Measurements from ENCODE around the gene ISX. TPM values are rescaled to one million over a fixed set of nuclear protein-coding genes. Genes with fewer than 3 reads are reported as not detected.

ISX gene
- total RNA-seq, 1 experiment from 2014 or later, result not detected

DNA sequence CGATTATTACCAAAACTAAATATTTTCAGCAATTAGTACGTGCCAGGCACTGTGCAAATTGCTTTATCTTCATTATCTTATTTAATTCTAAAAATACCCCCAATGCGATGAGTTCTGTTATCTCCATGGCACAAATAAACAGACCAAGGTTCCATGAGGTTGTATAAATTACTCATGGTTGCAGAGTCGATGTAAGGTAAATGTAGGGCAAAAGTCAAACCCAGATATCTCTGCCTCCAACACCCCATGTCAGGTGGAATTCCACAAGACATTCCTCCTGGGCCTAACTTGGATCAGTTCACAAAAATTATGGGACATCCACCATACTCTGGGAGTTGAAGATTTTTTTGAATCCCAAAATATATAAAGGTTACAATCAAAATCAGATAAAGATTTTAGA, 43.7 kb downstream of the ISX start:
- H3K27ac ChIP-seq (ENCODE audit: low read length), result no peak overlapping the region
- ChIA-PET CTCF (no interaction called here), POLR2A (no interaction called here)
- no peaks in the 10 kb centered on the region for H3K36me3 ChIP-seq (ENCODE audit: control insufficient read depth, insufficient read depth, low read length)
- in situ Hi-C loops (cut with HindIII; ENCODE audit: low pct_unique_long_range_greater_than_20kb, low sequenced_read_pairs), result no loop called here
- no peaks in the 10 kb centered on the region for H3K4me1 ChIP-seq (ENCODE audit: control insufficient read depth, insufficient read depth, low read length)
- no peaks in the 10 kb centered on the region for H3K27me3 ChIP-seq (ENCODE audit: control insufficient read depth, insufficient read depth, low read length)
- BruUV-seq (replicated peaks), result no TSS peak
- no peak for DNase-seq (ENCODE audit: low read depth, low spot score)
- intact Hi-C loops (cut with micrococcal nuclease; ENCODE audit: unreplicated experiment), result no loop called here
- no peak for TF ChIP-seq POLR2AphosphoS5 (IDR thresholded peaks at IDR 0.05; ENCODE audit: low read depth, low read length)
- TF ChIP-seq TCF7L2 (IDR thresholded peaks at IDR 0.05; ENCODE audit: low read depth, low read length), result no peak
- TF ChIP-seq CTCF (IDR thresholded peaks at IDR 0.05), result no peak
- H3K4me3 ChIP-seq (ENCODE audit: low read depth in 2 of 2, low read length in 2 of 2), result no peak overlapping the region
- no peaks in the 10 kb centered on the region for H3K9me3 ChIP-seq (ENCODE audit: control insufficient read depth, insufficient read depth, low read depth, low read length)
- no peak for ATAC-seq

DNA sequence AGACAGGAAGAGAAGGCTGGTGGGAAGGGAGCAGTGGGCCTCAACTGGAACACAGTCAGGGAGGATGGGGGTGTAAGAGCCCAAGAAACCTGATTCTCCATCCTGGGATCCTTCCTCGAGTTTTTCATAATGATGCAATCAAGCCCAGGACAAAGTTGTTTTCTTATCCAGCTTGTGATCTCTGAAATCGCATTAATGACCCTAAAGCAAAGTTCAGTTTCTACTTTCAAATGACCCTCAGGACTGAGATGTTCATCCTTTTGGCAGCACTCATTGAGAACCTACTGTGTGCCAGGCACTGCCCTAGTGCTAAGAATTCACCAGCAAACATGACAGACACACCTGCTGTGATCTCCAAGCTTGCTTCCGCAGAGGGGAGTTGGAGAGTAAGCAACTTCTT, 45.3 kb downstream of the ISX start:
- no peaks in the 10 kb centered on the region for H3K4me1 ChIP-seq (ENCODE audit: control insufficient read depth, insufficient read depth, low read length)
- ATAC-seq (no peak), DNase-seq (ENCODE audit: low read depth, low spot score) (no peak)
- TF ChIP-seq TCF7L2 (IDR thresholded peaks at IDR 0.05; ENCODE audit: low read depth, low read length) (no peak), SIN3A (IDR thresholded peaks at IDR 0.05; ENCODE audit: borderline replicate concordance, insufficient read depth, low read depth, low read length) (no peak), CTCF (IDR thresholded peaks at IDR 0.05) (no peak), POLR2AphosphoS5 (IDR thresholded peaks at IDR 0.05; ENCODE audit: low read depth, low read length) (no peak)
- TF ChIP-seq, protein P1, sequence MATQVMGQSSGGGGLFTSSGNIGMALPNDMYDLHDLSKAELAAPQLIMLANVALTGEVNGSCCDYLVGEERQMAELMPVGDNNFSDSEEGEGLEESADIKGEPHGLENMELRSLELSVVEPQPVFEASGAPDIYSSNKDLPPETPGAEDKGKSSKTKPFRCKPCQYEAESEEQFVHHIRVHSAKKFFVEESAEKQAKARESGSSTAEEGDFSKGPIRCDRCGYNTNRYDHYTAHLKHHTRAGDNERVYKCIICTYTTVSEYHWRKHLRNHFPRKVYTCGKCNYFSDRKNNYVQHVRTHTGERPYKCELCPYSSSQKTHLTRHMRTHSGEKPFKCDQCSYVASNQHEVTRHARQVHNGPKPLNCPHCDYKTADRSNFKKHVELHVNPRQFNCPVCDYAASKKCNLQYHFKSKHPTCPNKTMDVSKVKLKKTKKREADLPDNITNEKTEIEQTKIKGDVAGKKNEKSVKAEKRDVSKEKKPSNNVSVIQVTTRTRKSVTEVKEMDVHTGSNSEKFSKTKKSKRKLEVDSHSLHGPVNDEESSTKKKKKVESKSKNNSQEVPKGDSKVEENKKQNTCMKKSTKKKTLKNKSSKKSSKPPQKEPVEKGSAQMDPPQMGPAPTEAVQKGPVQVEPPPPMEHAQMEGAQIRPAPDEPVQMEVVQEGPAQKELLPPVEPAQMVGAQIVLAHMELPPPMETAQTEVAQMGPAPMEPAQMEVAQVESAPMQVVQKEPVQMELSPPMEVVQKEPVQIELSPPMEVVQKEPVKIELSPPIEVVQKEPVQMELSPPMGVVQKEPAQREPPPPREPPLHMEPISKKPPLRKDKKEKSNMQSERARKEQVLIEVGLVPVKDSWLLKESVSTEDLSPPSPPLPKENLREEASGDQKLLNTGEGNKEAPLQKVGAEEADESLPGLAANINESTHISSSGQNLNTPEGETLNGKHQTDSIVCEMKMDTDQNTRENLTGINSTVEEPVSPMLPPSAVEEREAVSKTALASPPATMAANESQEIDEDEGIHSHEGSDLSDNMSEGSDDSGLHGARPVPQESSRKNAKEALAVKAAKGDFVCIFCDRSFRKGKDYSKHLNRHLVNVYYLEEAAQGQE (IDR thresholded peaks at IDR 0.05; ENCODE audit: insufficient read depth in 1 of 2, low read depth in 2 of 2, low read length in 1 of 2), result no peak
- no peaks in the 10 kb centered on the region for H3K9me3 ChIP-seq (ENCODE audit: control insufficient read depth, insufficient read depth, low read depth, low read length)
- no peaks in the 10 kb centered on the region for H3K36me3 ChIP-seq (ENCODE audit: control insufficient read depth, insufficient read depth, low read length)
- no peak overlapping the region for H3K4me3 ChIP-seq (ENCODE audit: low read depth in 2 of 2, low read length in 2 of 2)
- intact Hi-C loops (cut with micrococcal nuclease; ENCODE audit: unreplicated experiment), result no loop called here
- in situ Hi-C loops (cut with HindIII; ENCODE audit: low pct_unique_long_range_greater_than_20kb, low sequenced_read_pairs), result no loop called here
- no peak overlapping the region for H3K27ac ChIP-seq (ENCODE audit: low read length)
- ChIA-PET POLR2A (no interaction called here), CTCF (no interaction called here)
- no peaks in the 10 kb centered on the region for H3K27me3 ChIP-seq (ENCODE audit: control insufficient read depth, insufficient read depth, low read length)
- no TSS peak for BruUV-seq (replicated peaks)

GRCh38 chr22:35113341-35113740, 47.4 kb downstream of the ISX start:
- in situ Hi-C loops (cut with HindIII; ENCODE audit: low pct_unique_long_range_greater_than_20kb, low sequenced_read_pairs), result no loop called here
- TF ChIP-seq POLR2AphosphoS5 (IDR thresholded peaks at IDR 0.05; ENCODE audit: low read depth, low read length), result no peak
- no peak for TF ChIP-seq TCF7L2 (IDR thresholded peaks at IDR 0.05; ENCODE audit: low read depth, low read length)
- no peak for TF ChIP-seq CTCF (IDR thresholded peaks at IDR 0.05)
- intact Hi-C loops (cut with micrococcal nuclease; ENCODE audit: unreplicated experiment), result no loop called here
- H3K36me3 ChIP-seq (ENCODE audit: control insufficient read depth, insufficient read depth, low read length), result no peaks in the 10 kb centered on the region
- ChIA-PET CTCF (no interaction called here), POLR2A (no interaction called here)
- H3K27me3 ChIP-seq (ENCODE audit: control insufficient read depth, insufficient read depth, low read length), result no peaks in the 10 kb centered on the region
- H3K9me3 ChIP-seq (ENCODE audit: control insufficient read depth, insufficient read depth, low read depth, low read length), result no peaks in the 10 kb centered on the region
- no peak overlapping the region for H3K4me3 ChIP-seq (ENCODE audit: low read depth in 2 of 2, low read length in 2 of 2)
- ATAC-seq, result no peak
- H3K4me1 ChIP-seq (ENCODE audit: control insufficient read depth, insufficient read depth, low read length), result no peaks in the 10 kb centered on the region
- DNase-seq (ENCODE audit: low read depth, low spot score), result no peak
- no peak overlapping the region for H3K27ac ChIP-seq (ENCODE audit: low read length)
- no TSS peak for BruUV-seq (replicated peaks)
